Body of pancreas (tissue), 4 donors: ENCODE results near the gene NELFB.

Experiments
- POLR2A ChIP-seq, 3 donors: fragments of 450-650 bp; IDR thresholded peaks; one replicate each; pipeline ENCODE4 v1.6.1; 2016; ENCODE audit warnings: antibody characterized with exemption in 3 of 3, mild to moderate bottlenecking in 2 of 3
- TF ChIP-seq, protein P1 (sequence below), 7 experiments: fragments of 450-650 bp in 4 of 7; fragments of 200-600 bp in 3 of 7; sonication (generic) in 3 of 7; IDR thresholded peaks; one replicate each; pipeline ENCODE4 v1.5.1; 2016 to 2019; ENCODE audit warnings: antibody characterized with exemption in 7 of 7

DNA sequence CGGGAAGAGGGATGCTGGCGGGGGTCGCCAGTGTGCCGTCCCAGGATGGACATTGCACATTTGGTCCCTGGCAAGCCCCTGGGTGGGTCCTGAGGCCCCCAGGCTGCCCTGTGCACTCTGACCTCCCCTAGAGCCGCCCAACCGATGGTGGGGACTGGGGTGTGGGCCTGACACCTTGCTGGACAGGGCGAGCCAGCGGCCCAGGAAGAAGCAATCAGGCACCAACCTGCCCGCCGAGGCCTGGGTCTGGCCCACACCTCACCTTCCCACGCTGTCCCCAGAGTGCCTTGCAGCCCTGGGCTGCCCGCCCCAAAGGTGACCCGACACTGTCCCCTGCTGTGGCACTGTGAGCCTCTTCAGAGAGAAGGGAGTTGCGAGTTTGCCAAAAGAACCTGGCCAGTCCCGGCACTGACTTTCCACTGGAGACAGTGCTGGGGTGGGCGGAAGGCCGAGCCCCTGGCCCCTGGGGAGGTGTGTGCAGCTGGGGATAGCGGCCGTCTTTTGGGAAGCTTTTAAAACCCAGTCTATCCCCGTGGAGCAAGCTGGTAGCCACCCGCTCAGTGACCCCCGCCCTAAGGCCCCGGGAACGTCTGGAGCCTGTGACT, 58.9 kb downstream of the NELFB start:
- TF ChIP-seq POLR2A (IDR thresholded peaks at IDR 0.05) = no peak
- TF ChIP-seq, protein P1, sequence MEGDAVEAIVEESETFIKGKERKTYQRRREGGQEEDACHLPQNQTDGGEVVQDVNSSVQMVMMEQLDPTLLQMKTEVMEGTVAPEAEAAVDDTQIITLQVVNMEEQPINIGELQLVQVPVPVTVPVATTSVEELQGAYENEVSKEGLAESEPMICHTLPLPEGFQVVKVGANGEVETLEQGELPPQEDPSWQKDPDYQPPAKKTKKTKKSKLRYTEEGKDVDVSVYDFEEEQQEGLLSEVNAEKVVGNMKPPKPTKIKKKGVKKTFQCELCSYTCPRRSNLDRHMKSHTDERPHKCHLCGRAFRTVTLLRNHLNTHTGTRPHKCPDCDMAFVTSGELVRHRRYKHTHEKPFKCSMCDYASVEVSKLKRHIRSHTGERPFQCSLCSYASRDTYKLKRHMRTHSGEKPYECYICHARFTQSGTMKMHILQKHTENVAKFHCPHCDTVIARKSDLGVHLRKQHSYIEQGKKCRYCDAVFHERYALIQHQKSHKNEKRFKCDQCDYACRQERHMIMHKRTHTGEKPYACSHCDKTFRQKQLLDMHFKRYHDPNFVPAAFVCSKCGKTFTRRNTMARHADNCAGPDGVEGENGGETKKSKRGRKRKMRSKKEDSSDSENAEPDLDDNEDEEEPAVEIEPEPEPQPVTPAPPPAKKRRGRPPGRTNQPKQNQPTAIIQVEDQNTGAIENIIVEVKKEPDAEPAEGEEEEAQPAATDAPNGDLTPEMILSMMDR (IDR thresholded peaks at IDR 0.05) = peak in 2 of 7 experiments; percentile 0 to 86
